Measurements from ENCODE around the gene LTBP4.
"Not testable (repeated sequence)": the region's sequence is repeated elsewhere in the genome, so short reads cannot be mapped to it uniquely, and the experiment has no call there.

Gene LTBP4

DNA sequence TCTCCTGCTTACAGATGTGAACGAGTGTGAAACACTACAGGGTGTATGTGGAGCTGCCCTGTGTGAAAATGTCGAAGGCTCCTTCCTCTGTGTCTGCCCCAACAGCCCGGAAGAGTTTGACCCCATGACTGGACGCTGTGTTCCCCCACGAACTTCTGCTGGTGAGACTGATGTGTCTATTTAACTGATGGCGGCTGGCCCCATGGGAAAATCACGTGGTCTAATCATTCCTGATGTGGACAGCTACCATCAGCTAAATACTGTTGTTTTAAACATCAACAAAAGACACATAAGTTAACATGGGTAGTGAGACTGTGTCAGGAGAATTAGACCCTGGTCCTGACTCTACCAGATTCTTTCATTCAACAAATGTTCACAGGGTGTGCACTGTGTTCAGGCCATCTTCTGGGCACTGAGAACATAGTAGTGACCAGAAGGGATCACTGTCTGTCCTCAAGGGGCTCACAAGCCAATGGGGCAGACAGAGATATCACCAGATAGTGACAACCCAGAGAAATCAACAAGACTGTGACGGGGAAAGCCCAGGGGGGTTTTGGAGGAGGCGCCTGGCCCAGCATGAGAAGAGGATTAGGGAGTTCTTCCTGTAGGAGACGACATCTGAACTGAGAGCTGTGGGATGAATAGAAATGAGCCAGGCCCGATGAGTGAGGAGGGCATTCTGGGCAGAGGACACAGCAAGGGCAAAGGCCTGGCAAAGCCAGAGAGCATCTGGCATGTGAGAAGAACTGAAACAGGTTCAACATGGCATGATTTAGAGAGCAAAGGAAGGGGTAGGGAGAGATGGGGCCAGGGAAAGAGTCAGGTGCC, 18.4 kb downstream of the LTBP4 start:
- TF ChIP-seq, protein P1, sequence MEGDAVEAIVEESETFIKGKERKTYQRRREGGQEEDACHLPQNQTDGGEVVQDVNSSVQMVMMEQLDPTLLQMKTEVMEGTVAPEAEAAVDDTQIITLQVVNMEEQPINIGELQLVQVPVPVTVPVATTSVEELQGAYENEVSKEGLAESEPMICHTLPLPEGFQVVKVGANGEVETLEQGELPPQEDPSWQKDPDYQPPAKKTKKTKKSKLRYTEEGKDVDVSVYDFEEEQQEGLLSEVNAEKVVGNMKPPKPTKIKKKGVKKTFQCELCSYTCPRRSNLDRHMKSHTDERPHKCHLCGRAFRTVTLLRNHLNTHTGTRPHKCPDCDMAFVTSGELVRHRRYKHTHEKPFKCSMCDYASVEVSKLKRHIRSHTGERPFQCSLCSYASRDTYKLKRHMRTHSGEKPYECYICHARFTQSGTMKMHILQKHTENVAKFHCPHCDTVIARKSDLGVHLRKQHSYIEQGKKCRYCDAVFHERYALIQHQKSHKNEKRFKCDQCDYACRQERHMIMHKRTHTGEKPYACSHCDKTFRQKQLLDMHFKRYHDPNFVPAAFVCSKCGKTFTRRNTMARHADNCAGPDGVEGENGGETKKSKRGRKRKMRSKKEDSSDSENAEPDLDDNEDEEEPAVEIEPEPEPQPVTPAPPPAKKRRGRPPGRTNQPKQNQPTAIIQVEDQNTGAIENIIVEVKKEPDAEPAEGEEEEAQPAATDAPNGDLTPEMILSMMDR (IDR thresholded peaks at IDR 0.05; ENCODE audit: borderline replicate concordance, control extremely low read depth, extremely low read depth, insufficient read depth, missing control alignments), result no peak
- in situ Hi-C loops (cut with MboI; ENCODE audit: low sequenced_read_pairs, unreplicated experiment), result loop anchor here (25.0 kb wide), 1 partner anchor 307 kb away; no protein-coding TSS in a partner anchor
- no peak for DNase-seq (ENCODE audit: low spot score)

DNA sequence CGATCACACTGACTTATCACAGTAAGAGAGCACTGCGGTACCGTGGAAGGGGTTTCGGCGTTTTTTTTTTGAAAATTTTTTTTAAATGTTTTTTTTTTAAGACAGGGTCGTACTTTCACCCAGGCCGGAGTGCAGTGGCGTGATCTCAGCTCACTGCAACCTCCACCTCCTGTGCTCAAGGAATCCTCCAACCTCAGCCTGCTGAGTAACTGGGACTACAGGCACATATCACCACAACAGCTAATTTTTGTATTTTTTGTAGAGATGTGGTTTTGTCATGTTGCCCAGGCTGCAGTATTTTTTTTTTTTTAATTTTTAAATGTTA, 19.0 kb downstream of the LTBP4 start:
- TF ChIP-seq, protein P1 (IDR thresholded peaks at IDR 0.05; ENCODE audit: borderline replicate concordance, control extremely low read depth, extremely low read depth, insufficient read depth, missing control alignments), result no peak
- DNase-seq (ENCODE audit: low spot score), result no peak
- in situ Hi-C loops (cut with MboI; ENCODE audit: low sequenced_read_pairs, unreplicated experiment), result loop anchor here (25.0 kb wide), 1 partner anchor 308 kb away; no protein-coding TSS in a partner anchor

DNA sequence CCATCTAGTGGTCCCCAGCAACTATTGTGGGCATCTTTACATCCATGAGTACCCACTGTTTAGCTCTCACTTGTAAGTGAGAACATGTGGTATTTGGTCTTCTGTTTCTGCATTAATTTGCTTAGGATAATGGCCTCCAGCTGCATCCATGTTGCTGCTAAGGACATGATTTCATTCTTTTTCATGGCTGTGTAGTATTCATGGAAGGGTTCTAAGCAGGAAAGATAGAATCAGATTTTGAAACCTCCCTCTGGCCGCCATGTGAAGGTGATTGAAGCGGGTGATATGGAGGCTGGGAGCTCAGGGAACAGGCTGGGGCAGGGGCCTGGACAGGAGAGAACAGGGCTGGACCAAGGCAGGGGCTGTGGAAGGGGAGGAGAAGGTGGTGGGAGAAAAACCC, 20.1 kb downstream of the LTBP4 start:
- no peak for DNase-seq (ENCODE audit: low spot score)
- in situ Hi-C loops (cut with MboI; ENCODE audit: low sequenced_read_pairs, unreplicated experiment), result loop anchor here (25.0 kb wide), 1 partner anchor 309 kb away; no protein-coding TSS in a partner anchor
- TF ChIP-seq, protein P1 (IDR thresholded peaks at IDR 0.05; ENCODE audit: borderline replicate concordance, control extremely low read depth, extremely low read depth, insufficient read depth, missing control alignments), result no peak

DNA sequence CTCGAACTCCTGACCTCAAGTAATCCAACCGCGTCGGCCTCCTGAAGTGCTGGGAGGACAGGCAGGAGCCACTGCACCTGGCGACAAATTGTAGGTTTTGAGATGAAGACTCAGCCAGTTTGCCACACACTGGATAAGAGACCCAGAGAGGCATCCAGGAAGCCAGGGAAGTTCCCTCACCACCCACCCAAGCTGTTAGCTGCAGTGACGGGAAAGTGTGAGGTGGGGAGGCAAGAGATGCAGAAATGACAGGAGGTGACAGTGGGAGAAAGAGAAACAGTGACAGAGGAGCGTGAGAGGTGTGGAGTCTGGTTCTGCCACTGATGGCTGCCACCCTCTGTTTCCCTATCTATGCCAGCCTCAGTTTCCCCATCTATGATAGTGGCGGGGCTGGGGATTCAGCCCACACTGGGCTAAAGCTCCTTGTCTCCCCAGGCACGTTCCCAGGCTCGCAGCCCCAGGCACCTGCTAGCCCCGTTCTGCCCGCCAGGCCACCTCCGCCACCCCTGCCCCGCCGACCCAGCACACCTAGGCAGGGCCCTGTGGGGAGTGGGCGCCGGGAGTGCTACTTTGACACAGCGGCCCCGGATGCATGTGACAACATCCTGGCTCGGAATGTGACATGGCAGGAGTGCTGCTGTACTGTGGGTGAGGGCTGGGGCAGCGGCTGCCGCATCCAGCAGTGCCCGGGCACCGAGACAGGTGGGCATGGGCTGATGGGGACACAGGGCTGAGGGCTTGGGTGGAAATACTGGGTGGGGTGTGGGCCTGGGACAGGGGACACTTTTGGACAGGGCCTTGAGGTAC, 21.0 kb downstream of the LTBP4 start:
- in situ Hi-C loops (cut with MboI; ENCODE audit: low sequenced_read_pairs, unreplicated experiment), result loop anchor here (25.0 kb wide), 1 partner anchor 310 kb away; no protein-coding TSS in a partner anchor
- TF ChIP-seq, protein P1 (IDR thresholded peaks at IDR 0.05; ENCODE audit: borderline replicate concordance, control extremely low read depth, extremely low read depth, insufficient read depth, missing control alignments), result no peak
- no peak for DNase-seq (ENCODE audit: low spot score)

DNA sequence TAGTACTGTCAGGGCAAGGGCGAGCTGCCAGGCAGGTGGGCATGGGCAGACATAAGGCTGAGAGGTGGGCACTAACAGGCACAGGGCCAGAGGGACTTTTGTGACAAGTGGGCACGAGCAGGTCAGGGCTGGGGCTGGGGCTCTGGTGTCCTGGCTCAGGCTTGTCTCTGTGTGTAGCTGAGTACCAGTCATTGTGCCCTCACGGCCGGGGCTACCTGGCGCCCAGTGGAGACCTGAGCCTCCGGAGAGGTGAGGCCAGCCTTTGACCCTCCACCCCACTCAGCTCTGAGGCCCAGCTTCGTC, 21.6 kb downstream of the LTBP4 start:
- TF ChIP-seq, protein P1 (IDR thresholded peaks at IDR 0.05; ENCODE audit: borderline replicate concordance, control extremely low read depth, extremely low read depth, insufficient read depth, missing control alignments), result no peak
- in situ Hi-C loops (cut with MboI; ENCODE audit: low sequenced_read_pairs, unreplicated experiment), result loop anchor here (25.0 kb wide), 1 partner anchor 310 kb away; no protein-coding TSS in a partner anchor
- no peak for DNase-seq (ENCODE audit: low spot score)

DNA sequence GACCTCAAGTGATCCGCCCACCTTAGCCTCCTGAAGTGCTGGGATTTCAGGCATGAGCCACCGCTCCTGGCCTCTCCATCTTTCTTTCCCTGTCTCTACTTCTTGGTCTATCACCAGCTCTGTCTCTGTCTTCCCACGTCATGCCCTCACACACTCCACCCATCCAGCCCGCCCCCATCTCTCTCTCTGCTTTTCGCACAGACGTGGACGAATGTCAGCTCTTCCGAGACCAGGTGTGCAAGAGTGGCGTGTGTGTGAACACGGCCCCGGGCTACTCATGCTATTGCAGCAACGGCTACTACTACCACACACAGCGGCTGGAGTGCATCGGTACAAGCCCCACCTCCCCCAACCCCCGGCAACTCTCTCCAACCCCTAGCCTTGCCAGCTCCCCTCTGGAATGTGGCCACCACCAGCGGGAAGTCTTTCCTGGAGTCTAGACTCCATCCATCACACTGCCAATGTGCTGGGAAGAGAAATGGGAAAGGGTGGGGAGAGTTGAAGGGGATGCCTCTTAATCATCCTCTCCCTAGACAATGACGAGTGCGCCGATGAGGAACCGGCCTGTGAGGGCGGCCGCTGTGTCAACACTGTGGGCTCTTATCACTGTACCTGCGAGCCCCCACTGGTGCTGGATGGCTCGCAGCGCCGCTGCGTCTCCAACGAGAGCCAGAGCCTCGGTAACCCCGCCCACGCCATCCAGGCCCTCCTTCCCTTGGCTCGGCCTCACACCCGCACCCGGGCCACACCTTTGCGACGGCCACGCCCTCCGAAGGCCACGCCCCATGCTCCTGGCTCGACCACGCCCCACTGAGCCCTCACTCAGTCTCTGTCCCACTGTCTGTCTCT, 22.5 kb downstream of the LTBP4 start:
- TF ChIP-seq, protein P1 (IDR thresholded peaks at IDR 0.05; ENCODE audit: borderline replicate concordance, control extremely low read depth, extremely low read depth, insufficient read depth, missing control alignments), result no peak
- in situ Hi-C loops (cut with MboI; ENCODE audit: low sequenced_read_pairs, unreplicated experiment), result loop anchor here (25.0 kb wide), 1 partner anchor 311 kb away; no protein-coding TSS in a partner anchor
- no peak for DNase-seq (ENCODE audit: low spot score)

DNA sequence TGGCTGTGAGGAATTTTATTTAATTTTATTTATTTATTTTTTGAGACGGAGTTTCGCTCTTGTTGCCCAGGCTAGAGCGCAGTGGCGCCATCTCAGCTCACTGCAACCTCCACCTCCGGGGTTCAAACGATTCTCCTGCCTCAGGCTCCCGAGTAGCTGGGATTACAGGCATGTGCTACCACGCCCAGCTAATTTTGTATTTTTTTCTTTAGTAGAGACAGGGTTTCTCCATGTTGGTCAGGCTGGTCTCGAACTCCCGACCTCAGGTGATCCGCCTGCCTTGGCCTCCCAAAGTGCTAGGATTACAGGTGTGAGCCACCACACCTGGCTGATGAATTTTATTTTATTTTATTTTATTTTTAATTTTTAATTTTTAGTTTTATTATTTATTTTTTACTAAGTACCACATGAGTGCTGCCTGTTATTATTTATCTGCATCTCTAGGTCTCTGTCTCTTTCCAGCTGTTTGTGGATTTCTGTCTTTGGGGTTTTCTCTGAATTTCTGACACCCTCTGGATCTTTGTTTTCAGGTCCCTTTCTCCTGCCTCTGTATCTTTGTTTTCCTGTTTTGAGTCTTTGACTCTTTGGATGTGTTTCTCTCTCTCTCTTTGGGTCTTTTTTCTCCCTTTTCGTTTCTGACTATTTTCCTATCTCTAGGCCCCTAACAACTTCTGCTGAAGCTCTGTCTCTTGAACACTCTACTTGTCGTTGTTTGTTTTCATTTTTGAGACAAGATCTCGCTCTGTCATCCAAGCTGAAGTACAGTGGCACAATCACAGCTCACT, 23.4 kb downstream of the LTBP4 start:
- in situ Hi-C loops (cut with MboI; ENCODE audit: low sequenced_read_pairs, unreplicated experiment), result loop anchor here (25.0 kb wide), 1 partner anchor 312 kb away; no protein-coding TSS in a partner anchor
- not testable (repeated sequence) for DNase-seq (ENCODE audit: low spot score)

All from GM13976 (cell line).